Natural killer cell (primary cell): Measurements from ENCODE around the gene MTAP. TPM values are rescaled to one million over a fixed set of nuclear protein-coding genes. Genes with fewer than 3 reads are reported as not detected.
A peak's percentile ranks its signal among the peaks of the same experiment; 100 is the strongest.

ENCODE experiments used
- ATAC-seq, 3 donors: fragments of 150-1000 bp in 2 of 3; fragments of 200-7000 bp in 1 of 3; cut with Tn5 transposase; 1 replicate in 1 of 3; 2 replicates in 2 of 3; pipeline ENCODE4 v1.10.0; 2021; ENCODE audit warnings: mild to moderate bottlenecking in 2 of 3, moderate library complexity in 2 of 3
- DNase-seq, 2 donors: peaks; one replicate each; pipeline versions ENCODE4 v3.0.0 to v3.0.0-alpha.2; 2013 to 2021; ENCODE audit warnings: mixed read lengths in 1 of 2
- H3K27ac ChIP-seq: one replicate; pipeline ENCODE4 v1.5.1; 2013; ENCODE audit warnings: mild to moderate bottlenecking, low read length
- H3K27me3 ChIP-seq: one replicate; pipeline ENCODE4 v1.6.1; 2013; ENCODE audit warnings: low read length; ENCODE audit not compliant: control insufficient read depth, insufficient read depth
- H3K36me3 ChIP-seq: one replicate; pipeline ENCODE4 v1.6.1; 2013; ENCODE audit warnings: low read length; ENCODE audit not compliant: control insufficient read depth, insufficient read depth
- H3K4me1 ChIP-seq: one replicate; pipeline ENCODE4 v1.6.1; 2013; ENCODE audit warnings: low read length; ENCODE audit not compliant: control insufficient read depth, insufficient read depth
- H3K4me3 ChIP-seq: one replicate; pipeline ENCODE4 v1.5.1; 2013; ENCODE audit warnings: low read length
- H3K9me3 ChIP-seq: one replicate; pipeline ENCODE4 v1.6.1; 2013; ENCODE audit warnings: low read length; ENCODE audit not compliant: control insufficient read depth, insufficient read depth
- H3K27ac Mint-ChIP-seq, 2 donors: one replicate each; pipeline ENCODE4 v1.8.0; 2022; ENCODE audit warnings: mild to moderate bottlenecking in 2 of 2, mixed read lengths in 2 of 2, moderate library complexity in 1 of 2
- H3K27me3 Mint-ChIP-seq, 2 donors: one replicate each; pipeline ENCODE4 v1.8.0; 2022; ENCODE audit warnings: low read depth in 2 of 2, mixed read lengths in 2 of 2
- H3K36me3 Mint-ChIP-seq: one replicate; pipeline ENCODE4 v1.8.0; 2022; ENCODE audit warnings: mixed read lengths
- H3K4me1 Mint-ChIP-seq, 2 donors: one replicate each; pipeline ENCODE4 v1.8.0; 2022; ENCODE audit warnings: mixed read lengths in 2 of 2
- H3K4me3 Mint-ChIP-seq: one replicate; pipeline ENCODE4 v1.8.0; 2022; ENCODE audit warnings: mild to moderate bottlenecking, moderate library complexity, mixed read lengths
- H3K9me3 Mint-ChIP-seq, 2 donors: one replicate each; pipeline ENCODE4 v1.8.0; 2022; ENCODE audit warnings: mixed read lengths in 2 of 2
- WGBS: methylation state at CpG from one replicate; pipeline ENCODE4 v1.1.7; 2013; ENCODE audit warnings: missing lambda C conversion rate; ENCODE audit not compliant: insufficient coverage; 5-methylcytosine and 5-hydroxymethylcytosine counted together
- intact Hi-C: fragments of 100-400 bp; cut with micrococcal nuclease; formaldehyde crosslinking; loops from one replicate; pipeline ENCODE4 v1.14.2; 2022
- total RNA-seq, 4 donors: library from RNA; stranded (reverse); fragments of 120-200 nt in 1 of 4; gene quantifications; one replicate each; pipeline versions ENCODE4 v1.2.3 to v1.2.4, GENCODE V29; 2013 to 2022
- TF ChIP-seq, protein P1 (sequence below): fragments of 200-600 bp; IDR thresholded peaks from one replicate; pipeline ENCODE4 v1.8.0; 2022; ENCODE audit warnings: antibody characterized with exemption

Gene MTAP
- total RNA-seq, 3 donors from 2014 or later (not counting 1 experiment from before 2014, with no cell fraction given): 19.4 to 20.7 (median 19.6) TPM

DNA sequence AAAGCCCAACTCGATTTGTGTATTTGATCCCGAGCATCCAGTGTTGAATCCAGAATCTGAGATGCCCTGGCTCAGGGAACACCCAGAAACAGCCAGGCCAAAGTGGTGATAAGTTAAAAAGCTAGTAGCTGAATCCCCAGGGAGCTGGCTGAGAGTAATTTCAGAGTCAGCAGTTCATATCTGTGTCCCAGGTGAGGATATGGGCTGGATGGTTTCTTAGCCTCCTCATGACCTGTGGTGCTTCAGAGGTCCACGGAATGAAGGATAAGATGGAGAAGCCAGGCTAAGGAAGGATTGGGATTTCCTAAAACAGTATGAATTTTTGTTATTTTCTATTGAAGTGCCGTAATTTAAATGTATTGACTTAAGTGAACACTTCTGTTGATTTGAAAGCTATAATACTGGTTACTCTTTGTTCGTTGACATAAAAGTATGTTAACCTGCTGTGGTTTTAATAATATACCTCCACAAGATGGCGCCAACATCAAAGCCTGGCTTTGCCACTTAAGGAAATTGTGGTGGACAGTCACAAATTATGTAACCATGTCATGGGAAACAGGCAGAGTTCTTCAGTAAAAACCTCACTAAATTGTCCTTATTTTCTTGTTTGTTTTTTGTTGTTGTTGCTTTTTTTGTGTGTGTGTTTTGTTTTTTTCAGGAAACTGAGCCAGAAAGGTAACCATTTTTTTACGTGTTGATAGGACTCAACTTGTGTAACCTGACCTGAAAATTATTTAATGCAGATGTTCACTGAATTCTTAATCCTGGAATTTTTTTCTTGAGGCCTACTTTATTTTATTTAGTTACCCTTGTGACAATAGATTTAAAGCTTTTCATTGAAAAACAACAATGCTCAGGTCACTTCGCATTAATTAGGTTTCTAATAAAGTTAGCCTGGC is 11.4 kb downstream of the MTAP start:
- peaks cover 7% of the 10 kb centered on the region for H3K36me3 Mint-ChIP-seq
- peaks cover 22% of the 10 kb centered on the region for H3K36me3 ChIP-seq
- H3K4me3 Mint-ChIP-seq: no peak overlapping the region
- peaks cover 5 to 6% of the 10 kb centered on the region in 2 donors for H3K4me1 Mint-ChIP-seq
- intact Hi-C loops: loop anchor here (1.0 to 5.0 kb wide), 5 partner anchors 194 to 638 kb away; no protein-coding TSS in a partner anchor
- no peaks in the 10 kb centered on the region for H3K27me3 Mint-ChIP-seq
- ATAC-seq: peak; percentile 72 to 76 (median 76)
- H3K27ac ChIP-seq: no peak overlapping the region
- H3K4me3 ChIP-seq: no peak overlapping the region
- 77% methylated on average over 6 of the region's 8 CpGs for WGBS
- H3K27ac Mint-ChIP-seq: no peak overlapping the region
- peak in 1 of 2 donors; percentile 89 for DNase-seq
- no peaks in the 10 kb centered on the region for H3K27me3 ChIP-seq
- no peaks in the 10 kb centered on the region for H3K9me3 ChIP-seq
- no peaks in the 10 kb centered on the region for H3K9me3 Mint-ChIP-seq
- H3K4me1 ChIP-seq: peaks cover 8% of the 10 kb centered on the region
- TF ChIP-seq, protein P1, sequence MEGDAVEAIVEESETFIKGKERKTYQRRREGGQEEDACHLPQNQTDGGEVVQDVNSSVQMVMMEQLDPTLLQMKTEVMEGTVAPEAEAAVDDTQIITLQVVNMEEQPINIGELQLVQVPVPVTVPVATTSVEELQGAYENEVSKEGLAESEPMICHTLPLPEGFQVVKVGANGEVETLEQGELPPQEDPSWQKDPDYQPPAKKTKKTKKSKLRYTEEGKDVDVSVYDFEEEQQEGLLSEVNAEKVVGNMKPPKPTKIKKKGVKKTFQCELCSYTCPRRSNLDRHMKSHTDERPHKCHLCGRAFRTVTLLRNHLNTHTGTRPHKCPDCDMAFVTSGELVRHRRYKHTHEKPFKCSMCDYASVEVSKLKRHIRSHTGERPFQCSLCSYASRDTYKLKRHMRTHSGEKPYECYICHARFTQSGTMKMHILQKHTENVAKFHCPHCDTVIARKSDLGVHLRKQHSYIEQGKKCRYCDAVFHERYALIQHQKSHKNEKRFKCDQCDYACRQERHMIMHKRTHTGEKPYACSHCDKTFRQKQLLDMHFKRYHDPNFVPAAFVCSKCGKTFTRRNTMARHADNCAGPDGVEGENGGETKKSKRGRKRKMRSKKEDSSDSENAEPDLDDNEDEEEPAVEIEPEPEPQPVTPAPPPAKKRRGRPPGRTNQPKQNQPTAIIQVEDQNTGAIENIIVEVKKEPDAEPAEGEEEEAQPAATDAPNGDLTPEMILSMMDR: peak; percentile 67

GRCh38 chr9:21815643-21816042 is 13.2 kb downstream of the MTAP start:
- H3K27me3 Mint-ChIP-seq: no peaks in the 10 kb centered on the region
- no peak overlapping the region for H3K4me3 Mint-ChIP-seq
- no peak for DNase-seq
- 88% methylated on average over 3 of the region's 3 CpGs for WGBS
- H3K9me3 ChIP-seq: no peaks in the 10 kb centered on the region
- TF ChIP-seq, protein P1: no peak
- H3K36me3 ChIP-seq: peaks cover 24% of the 10 kb centered on the region
- no peak overlapping the region for H3K4me3 ChIP-seq
- peaks cover 6 to 8% of the 10 kb centered on the region in 2 donors for H3K4me1 Mint-ChIP-seq
- H3K4me1 ChIP-seq: peaks cover 8% of the 10 kb centered on the region
- peak overlapping the region in 1 of 2 donors; percentile 23 for H3K27ac Mint-ChIP-seq
- H3K9me3 Mint-ChIP-seq: no peaks in the 10 kb centered on the region
- H3K27me3 ChIP-seq: no peaks in the 10 kb centered on the region
- no peak for ATAC-seq
- H3K36me3 Mint-ChIP-seq: peaks cover 7% of the 10 kb centered on the region
- intact Hi-C loops: no loop called here
- no peak overlapping the region for H3K27ac ChIP-seq

DNA sequence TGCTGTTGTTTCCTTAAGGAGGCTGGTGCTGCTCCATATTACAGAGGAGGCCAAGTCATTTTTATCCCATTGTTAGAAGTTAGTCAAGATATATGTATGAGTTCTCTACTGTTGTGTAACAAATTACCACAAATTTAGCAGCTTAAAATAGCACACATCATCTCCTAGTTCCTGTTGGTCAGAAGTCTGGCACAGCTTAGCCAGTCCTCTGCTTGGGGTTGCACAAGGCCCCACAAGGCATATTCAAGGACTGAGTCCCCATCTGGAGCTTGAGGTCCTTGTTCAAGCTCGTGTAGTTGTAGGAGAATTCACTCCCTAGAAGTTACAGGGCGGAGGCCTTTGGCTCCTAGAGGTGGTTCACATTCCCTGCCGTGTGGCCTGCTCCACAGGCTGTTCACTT is 14.7 kb downstream of the MTAP start:
- WGBS: 98% methylated on average over 3 of the region's 3 CpGs
- H3K36me3 Mint-ChIP-seq: no peaks in the 10 kb centered on the region
- no peak overlapping the region for H3K4me3 ChIP-seq

More for the DNA sequence above, 14.7 kb downstream of the MTAP start:
- Mint-ChIP-seq H3K27ac (no peak overlapping the region), H3K27me3 (no peaks in the 10 kb centered on the region), H3K4me3 (no peak overlapping the region), H3K4me1 (peaks cover 10 to 16% of the 10 kb centered on the region in 2 donors), H3K9me3 (no peaks in the 10 kb centered on the region)
- no peaks in the 10 kb centered on the region for H3K27me3 ChIP-seq
- H3K9me3 ChIP-seq: no peaks in the 10 kb centered on the region
- H3K27ac ChIP-seq: no peak overlapping the region
- peaks cover 21% of the 10 kb centered on the region for H3K36me3 ChIP-seq
- peaks cover 8% of the 10 kb centered on the region for H3K4me1 ChIP-seq
- intact Hi-C loops: no loop called here
- TF ChIP-seq, protein P1: no peak
- ATAC-seq: peak in 1 of 3 donors; percentile 38
- DNase-seq: no peak
